ENCODE results near the gene PCDHGA12. TPM values are rescaled to one million over a fixed set of nuclear protein-coding genes. Genes with fewer than 3 reads are reported as not detected.

Gene PCDHGA12
- total RNA-seq, 4 donors from 2014 or later, result 9.4 to 13.5 (median 10.7) TPM

DNA sequence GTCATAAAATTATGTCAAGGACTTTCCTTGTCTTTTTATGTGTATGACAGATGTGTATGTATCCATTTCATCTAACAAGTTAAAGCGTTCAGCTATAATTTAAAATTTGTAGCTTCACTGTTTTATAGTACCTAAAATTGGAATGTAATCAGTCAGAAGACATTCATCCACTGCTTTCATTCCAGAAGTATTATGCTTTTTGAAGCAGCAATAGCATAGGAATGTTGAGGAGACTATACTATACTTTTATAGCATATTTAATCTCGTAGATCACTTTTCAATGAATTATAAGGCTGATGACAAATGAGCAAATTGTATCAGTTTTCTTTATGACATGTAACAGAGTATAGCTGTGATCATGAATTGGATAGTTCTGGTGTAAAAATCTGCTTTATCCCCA is 6.9 kb downstream of the PCDHGA12 start:
- 91 to 99% methylated on average over 2 of the region's 2 CpGs for WGBS, 2 donors

GRCh38 chr5:141439411-141440141 is 9.3 kb downstream of the PCDHGA12 start:
- WGBS, 2 donors, result 75 to 77% methylated on average over 10 of the region's 10 CpGs
- intact Hi-C loops (cut with DNase I), result no loop called here
- no peak overlapping the region for H3K4me3 ChIP-seq (replicated peaks in 1 of 3)

More for the DNA sequence above, 6.9 kb downstream of the PCDHGA12 start:
- Histone ChIP-seq H3K36me3 (no peaks in the 10 kb centered on the region), H3K27ac (no peak overlapping the region), H3K9me3 (no peaks in the 10 kb centered on the region), H3K4me3 (replicated peaks in 1 of 3) (no peak overlapping the region), H3K27me3 (no peaks in the 10 kb centered on the region), H3K4me1 (no peaks in the 10 kb centered on the region)
- TF ChIP-seq CTCF (IDR thresholded peaks at IDR 0.05) (no peak), POLR2A (IDR thresholded peaks at IDR 0.05) (no peak)
- intact Hi-C loops (cut with DNase I), result no loop called here
- no peak for DNase-seq

GRCh38 chr5:141440341-141440740 is 10.0 kb downstream of the PCDHGA12 start:
- no peaks in the 10 kb centered on the region for H3K4me1 ChIP-seq
- no peaks in the 10 kb centered on the region for H3K36me3 ChIP-seq
- 95 to 96% methylated on average over 9 of the region's 9 CpGs for WGBS, 2 donors
- no peak overlapping the region for H3K27ac ChIP-seq
- H3K4me3 ChIP-seq (replicated peaks in 1 of 3), result no peak overlapping the region
- DNase-seq, result no peak
- H3K9me3 ChIP-seq, result no peaks in the 10 kb centered on the region
- no peaks in the 10 kb centered on the region for H3K27me3 ChIP-seq
- intact Hi-C loops (cut with DNase I), result no loop called here
- TF ChIP-seq POLR2A (IDR thresholded peaks at IDR 0.05) (no peak), CTCF (IDR thresholded peaks at IDR 0.05) (no peak)

More at GRCh38 chr5:141439411-141440141, 9.3 kb downstream of the PCDHGA12 start:
- H3K4me1 ChIP-seq, result no peaks in the 10 kb centered on the region
- no peak for DNase-seq
- H3K27ac ChIP-seq, result no peak overlapping the region
- no peaks in the 10 kb centered on the region for H3K27me3 ChIP-seq
- H3K36me3 ChIP-seq, result no peaks in the 10 kb centered on the region
- no peak for TF ChIP-seq CTCF (IDR thresholded peaks at IDR 0.05)
- no peak for TF ChIP-seq POLR2A (IDR thresholded peaks at IDR 0.05)
- H3K9me3 ChIP-seq, result no peaks in the 10 kb centered on the region

DNA sequence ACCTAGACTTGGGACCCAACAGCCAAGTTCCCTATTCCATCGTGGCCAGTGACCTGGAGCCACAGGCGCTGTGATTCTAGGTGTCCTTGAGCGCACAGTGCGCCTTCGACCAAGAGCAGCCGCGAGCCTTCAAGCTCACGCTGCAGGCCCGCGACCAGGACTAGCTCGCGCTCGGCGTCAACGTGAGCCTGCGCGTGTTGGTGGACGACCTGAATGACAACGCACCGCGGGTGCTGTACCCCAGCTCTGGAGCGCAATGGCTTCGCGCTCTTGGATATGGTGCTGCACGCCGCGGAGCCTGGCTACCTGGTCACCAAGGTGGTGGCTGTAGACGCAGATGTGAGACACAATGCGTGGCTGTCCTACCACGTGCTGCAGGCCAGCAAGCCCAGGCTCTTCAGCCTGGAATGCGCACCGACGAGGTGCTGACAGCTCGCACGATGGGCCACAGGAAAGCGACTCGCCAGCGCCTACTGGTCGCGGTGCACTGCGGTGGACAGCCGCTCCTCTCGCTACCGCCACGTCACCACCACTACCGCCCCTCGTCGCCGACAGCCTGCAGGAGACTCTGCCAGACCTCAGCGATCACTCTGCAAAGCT is 11.4 kb downstream of the PCDHGA12 start:
- Histone ChIP-seq H3K4me1 (no peaks in the 10 kb centered on the region), H3K4me3 (replicated peaks in 1 of 3) (no peak overlapping the region), H3K36me3 (no peaks in the 10 kb centered on the region), H3K27me3 (no peaks in the 10 kb centered on the region), H3K9me3 (no peaks in the 10 kb centered on the region), H3K27ac (no peak overlapping the region)
- intact Hi-C loops (cut with DNase I), result no loop called here
- DNase-seq, result no peak
- no peak for TF ChIP-seq POLR2A (IDR thresholded peaks at IDR 0.05)
- TF ChIP-seq CTCF (IDR thresholded peaks at IDR 0.05), result no peak
- 45 to 68% methylated on average over 40 to 45 of the region's 50 CpGs for WGBS, 2 donors

DNA sequence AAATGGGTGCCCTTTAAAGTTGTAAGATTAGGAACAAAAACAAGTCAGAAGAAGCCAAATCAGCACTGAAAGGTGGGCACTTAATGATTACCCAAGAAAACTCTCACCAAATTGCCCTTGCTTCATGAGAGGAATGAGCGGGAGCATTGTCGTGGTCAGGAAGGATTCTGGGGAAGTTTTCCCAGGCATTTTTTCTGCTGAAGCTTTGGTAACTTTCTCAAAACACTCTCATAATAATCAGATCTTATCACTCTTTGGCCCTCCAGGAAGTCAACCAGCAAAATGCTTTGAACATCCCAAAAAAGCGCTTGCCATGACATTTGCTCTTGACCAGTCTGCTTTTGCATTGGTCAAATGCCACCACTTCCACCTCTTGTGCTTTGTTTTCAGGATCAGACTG is 35.0 kb downstream of the PCDHGA12 start:
- intact Hi-C loops (cut with DNase I), result no loop called here
- no peak for TF ChIP-seq CTCF (IDR thresholded peaks at IDR 0.05)
- Histone ChIP-seq H3K27me3 (no peaks in the 10 kb centered on the region), H3K4me3 (replicated peaks in 1 of 3) (no peak overlapping the region), H3K4me1 (no peaks in the 10 kb centered on the region), H3K9me3 (no peaks in the 10 kb centered on the region), H3K36me3 (no peaks in the 10 kb centered on the region), H3K27ac (no peak overlapping the region)
- WGBS, 2 donors, result 96 to 100% methylated on average over 3 of the region's 3 CpGs
- no peak for DNase-seq
